ENCODE measurements around the gene OPCML. TPM values are rescaled to one million over a fixed set of nuclear protein-coding genes. Genes with fewer than 3 reads are reported as not detected.

The OPCML gene
- total RNA-seq, 1 experiment from 2014 or later: not detected

GRCh38 chr11:132876705-132877104 lies 655.6 kb downstream of the OPCML start:
- CTCF ChIA-PET: no interaction called here
- no peaks in the 10 kb centered on the region for H3K79me2 ChIP-seq (ENCODE audit: low read length)
- DNase-seq (no peak), ATAC-seq (no peak)
- H3K4me1 ChIP-seq (ENCODE audit: insufficient read depth, low read length): no peaks in the 10 kb centered on the region
- no peaks in the 10 kb centered on the region for H3F3A ChIP-seq (ENCODE audit: low read length, unreplicated experiment)
- no peak overlapping the region for H3K4me2 ChIP-seq (ENCODE audit: low read length)
- H4K20me1 ChIP-seq (ENCODE audit: low read length): no peaks in the 10 kb centered on the region
- H3K9ac ChIP-seq (ENCODE audit: low read length): no peak overlapping the region
- H3K27ac ChIP-seq (ENCODE audit: low read length): no peak overlapping the region
- H2AFZ ChIP-seq (ENCODE audit: low read length): no peak overlapping the region
- no TSS peak for BruUV-seq (replicated peaks)
- H3K27me3 ChIP-seq (ENCODE audit: low read length): no peaks in the 10 kb centered on the region
- H3K36me3 ChIP-seq (ENCODE audit: low read depth, low read length): no peaks in the 10 kb centered on the region
- no peaks in the 10 kb centered on the region for H3K9me2 ChIP-seq (replicated peaks; ENCODE audit: low read length)
- TF ChIP-seq EZH2 (IDR thresholded peaks at IDR 0.05; ENCODE audit: low read length, unreplicated experiment) (no peak), CTCF (conservative IDR thresholded peaks at IDR 0.05; ENCODE audit: low read depth, low read length) (no peak), EZH2phosphoT487 (IDR thresholded peaks at IDR 0.05; ENCODE audit: borderline replicate concordance, low read length) (no peak)
- H3K4me3 ChIP-seq (ENCODE audit: low read length): no peak overlapping the region
- H3K9me3 ChIP-seq (ENCODE audit: low read length): peaks cover 6% of the 10 kb centered on the region
- intact Hi-C loops (cut with micrococcal nuclease): no loop called here
- POLR2A ChIA-PET (ENCODE audit: unreplicated experiment): no interaction called here

GRCh38 chr11:132876239-132876638 lies 656.1 kb downstream of the OPCML start:
- H3F3A ChIP-seq (ENCODE audit: low read length, unreplicated experiment): no peaks in the 10 kb centered on the region
- H3K4me2 ChIP-seq (ENCODE audit: low read length): no peak overlapping the region
- no peak overlapping the region for H2AFZ ChIP-seq (ENCODE audit: low read length)
- ATAC-seq (no peak), DNase-seq (no peak)
- TF ChIP-seq EZH2phosphoT487 (IDR thresholded peaks at IDR 0.05; ENCODE audit: borderline replicate concordance, low read length) (no peak), CTCF (conservative IDR thresholded peaks at IDR 0.05; ENCODE audit: low read depth, low read length) (no peak), EZH2 (IDR thresholded peaks at IDR 0.05; ENCODE audit: low read length, unreplicated experiment) (no peak)
- H3K9ac ChIP-seq (ENCODE audit: low read length): no peak overlapping the region
- H4K20me1 ChIP-seq (ENCODE audit: low read length): no peaks in the 10 kb centered on the region
- BruUV-seq (replicated peaks): no TSS peak
- POLR2A ChIA-PET (ENCODE audit: unreplicated experiment): no interaction called here
- no peaks in the 10 kb centered on the region for H3K27me3 ChIP-seq (ENCODE audit: low read length)
- no peaks in the 10 kb centered on the region for H3K4me1 ChIP-seq (ENCODE audit: insufficient read depth, low read length)
- H3K9me3 ChIP-seq (ENCODE audit: low read length): peaks cover 8% of the 10 kb centered on the region
- H3K79me2 ChIP-seq (ENCODE audit: low read length): no peaks in the 10 kb centered on the region
- no peaks in the 10 kb centered on the region for H3K9me2 ChIP-seq (replicated peaks; ENCODE audit: low read length)
- intact Hi-C loops (cut with micrococcal nuclease): no loop called here
- no peak overlapping the region for H3K4me3 ChIP-seq (ENCODE audit: low read length)
- H3K27ac ChIP-seq (ENCODE audit: low read length): no peak overlapping the region
- CTCF ChIA-PET: no interaction called here
- H3K36me3 ChIP-seq (ENCODE audit: low read depth, low read length): no peaks in the 10 kb centered on the region

GRCh38 chr11:132874638-132875037 lies 657.7 kb downstream of the OPCML start:
- CTCF ChIA-PET: no interaction called here
- H3K9ac ChIP-seq (ENCODE audit: low read length): no peak overlapping the region
- no peak overlapping the region for H3K27ac ChIP-seq (ENCODE audit: low read length)
- peaks cover 11% of the 10 kb centered on the region for H3K9me3 ChIP-seq (ENCODE audit: low read length)
- no peak overlapping the region for H3K4me3 ChIP-seq (ENCODE audit: low read length)
- H3K79me2 ChIP-seq (ENCODE audit: low read length): no peaks in the 10 kb centered on the region
- H3K9me2 ChIP-seq (replicated peaks; ENCODE audit: low read length): no peaks in the 10 kb centered on the region
- BruUV-seq (replicated peaks): no TSS peak
- H2AFZ ChIP-seq (ENCODE audit: low read length): no peak overlapping the region
- no peaks in the 10 kb centered on the region for H3K36me3 ChIP-seq (ENCODE audit: low read depth, low read length)
- intact Hi-C loops (cut with micrococcal nuclease): no loop called here
- ATAC-seq (no peak), DNase-seq (peak; percentile 38)
- no peaks in the 10 kb centered on the region for H3K27me3 ChIP-seq (ENCODE audit: low read length)
- POLR2A ChIA-PET (ENCODE audit: unreplicated experiment): no interaction called here
- H3K4me1 ChIP-seq (ENCODE audit: insufficient read depth, low read length): no peaks in the 10 kb centered on the region
- H4K20me1 ChIP-seq (ENCODE audit: low read length): no peaks in the 10 kb centered on the region
- H3F3A ChIP-seq (ENCODE audit: low read length, unreplicated experiment): no peaks in the 10 kb centered on the region
- TF ChIP-seq EZH2 (IDR thresholded peaks at IDR 0.05; ENCODE audit: low read length, unreplicated experiment): no peak
- TF ChIP-seq EZH2phosphoT487 (IDR thresholded peaks at IDR 0.05; ENCODE audit: borderline replicate concordance, low read length): no peak
- TF ChIP-seq CTCF (conservative IDR thresholded peaks at IDR 0.05; ENCODE audit: low read depth, low read length): no peak
- no peak overlapping the region for H3K4me2 ChIP-seq (ENCODE audit: low read length)

All from PC-3 (cell line).